Globus pallidus (tissue), 1 donor: ENCODE results near the gene GNG14.
A peak's percentile ranks its signal among the peaks of the same experiment; 100 is the strongest.
"Not testable (repeated sequence)": the region's sequence is repeated elsewhere in the genome, so short reads cannot be mapped to it uniquely, and the experiment has no call there.

Experiments
- DNase-seq: peaks from one replicate; pipeline ENCODE4 v3.0.0-alpha.2; 2015; ENCODE audit warnings: low spot score

GNG14 gene

GRCh38 chr19:12667731-12668302 lies 20.0 kb upstream of the GNG14 start:
- no peak for DNase-seq

GRCh38 chr19:12668346-12668745 lies 19.5 kb upstream of the GNG14 start:
- DNase-seq, result no peak

DNA sequence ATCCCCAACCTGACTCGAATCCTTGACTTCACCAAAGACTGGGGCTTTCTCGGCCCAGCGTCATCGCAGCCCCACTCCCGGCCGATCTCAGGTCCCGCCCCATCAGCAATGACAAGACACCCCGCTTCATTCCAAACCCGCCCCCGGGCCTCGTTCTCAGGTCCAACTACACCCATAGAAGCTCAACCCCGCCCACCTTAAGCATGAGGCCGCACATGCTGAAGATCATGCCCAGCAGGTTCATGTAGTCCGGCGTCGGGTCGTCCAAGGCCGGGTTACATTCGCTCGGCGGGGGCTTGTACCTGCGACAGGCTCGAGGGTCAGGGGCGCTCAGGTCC lies 18.9 kb upstream of the GNG14 start:
- peak; percentile 41 for DNase-seq

GRCh38 chr19:12669270-12670158 lies 18.3 kb upstream of the GNG14 start:
- peak; percentile 86 for DNase-seq

DNA sequence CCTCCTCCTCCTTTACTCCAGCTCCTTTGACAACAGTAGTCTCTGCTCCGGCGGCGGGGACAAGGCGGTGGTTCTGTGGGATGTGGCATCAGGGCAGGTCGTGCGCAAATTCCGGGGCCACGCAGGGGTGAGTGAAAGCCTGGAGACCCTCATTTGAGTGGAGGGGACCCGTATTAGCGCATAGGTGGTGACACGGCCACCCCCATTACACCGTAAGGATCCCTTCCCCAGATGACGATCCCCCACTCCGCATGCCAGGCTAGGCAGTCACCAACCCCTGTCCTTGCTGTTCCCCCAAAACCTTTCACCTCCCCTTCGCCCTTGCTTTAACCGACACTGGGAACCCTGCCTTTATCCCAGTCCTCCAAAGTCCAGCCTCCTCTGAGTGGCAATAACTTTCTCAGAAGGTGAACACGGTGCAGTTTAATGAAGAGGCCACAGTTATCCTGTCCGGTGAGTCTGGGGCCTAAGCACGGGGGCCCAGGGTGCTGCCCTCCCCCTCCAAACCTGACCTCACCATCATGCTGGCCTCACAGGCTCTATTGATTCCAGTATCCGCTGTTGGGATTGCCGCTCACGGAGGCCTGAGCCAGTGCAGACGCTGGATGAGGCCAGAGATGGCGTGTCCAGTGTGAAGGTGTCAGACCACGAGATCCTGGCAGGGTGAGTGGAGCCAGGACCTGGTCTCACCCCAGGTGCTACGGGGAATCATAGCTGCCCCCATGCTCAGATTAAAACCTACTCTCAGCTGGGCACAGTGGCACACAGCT lies 17.5 kb upstream of the GNG14 start:
- no peak for DNase-seq

DNA sequence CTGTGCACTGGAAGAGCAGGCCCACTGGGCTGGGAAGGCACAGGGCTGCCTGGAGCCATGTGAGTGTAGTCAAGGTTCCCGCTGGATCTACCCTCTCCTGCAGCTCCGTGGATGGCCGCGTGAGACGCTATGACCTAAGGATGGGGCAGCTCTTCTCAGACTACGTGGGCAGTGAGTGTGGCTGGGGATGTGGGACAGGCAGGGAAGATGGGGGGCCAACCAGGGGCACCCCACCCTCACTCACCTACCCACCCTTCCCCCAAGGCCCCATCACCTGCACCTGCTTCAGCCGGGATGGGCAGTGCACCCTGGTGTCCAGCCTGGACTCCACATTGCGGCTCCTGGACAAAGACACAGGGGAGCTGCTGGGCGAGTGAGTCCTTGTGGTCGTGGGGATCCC lies 15.1 kb upstream of the GNG14 start:
- DNase-seq, result no peak

DNA sequence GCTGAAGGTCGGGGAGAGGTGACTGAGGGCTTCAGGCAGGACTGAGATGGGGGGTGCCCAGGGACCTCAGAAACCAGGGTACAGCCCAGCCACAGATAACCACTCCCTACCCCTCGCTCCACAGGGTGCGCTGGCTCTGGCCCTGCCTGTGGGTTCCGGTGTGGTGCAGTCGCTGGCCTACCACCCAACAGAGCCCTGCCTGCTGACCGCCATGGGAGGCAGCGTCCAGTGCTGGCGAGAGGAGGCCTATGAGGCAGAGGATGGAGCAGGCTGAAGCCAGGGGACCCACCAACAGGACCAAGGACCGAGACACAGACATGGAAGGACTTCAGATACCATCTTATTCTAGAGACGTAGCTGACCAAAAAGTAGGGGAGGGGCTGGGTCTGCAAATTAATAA lies 12.4 kb upstream of the GNG14 start:
- no peak for DNase-seq

DNA sequence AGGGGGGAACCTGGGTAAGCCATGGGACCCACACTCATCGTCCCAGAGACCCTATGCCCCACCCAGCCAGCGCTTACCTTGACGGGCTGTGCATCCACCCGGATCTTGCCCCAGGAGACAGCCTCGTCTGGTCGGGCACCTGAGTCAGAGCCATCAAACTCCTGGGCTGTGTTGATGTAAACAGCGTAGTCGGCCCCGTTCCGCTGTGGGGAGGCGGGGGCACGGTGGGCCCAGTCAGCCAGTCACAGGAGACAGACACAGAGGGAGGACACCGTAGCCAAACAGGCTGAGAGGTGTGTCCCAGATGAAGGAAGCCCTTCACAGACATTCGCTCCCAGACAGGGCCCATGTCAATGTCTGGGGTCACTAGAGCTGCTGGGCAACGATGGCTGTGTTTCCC lies 11.9 kb upstream of the GNG14 start:
- DNase-seq, result no peak

GRCh38 chr19:12676384-12676792 lies 11.4 kb upstream of the GNG14 start:
- peak; percentile 46 for DNase-seq

DNA sequence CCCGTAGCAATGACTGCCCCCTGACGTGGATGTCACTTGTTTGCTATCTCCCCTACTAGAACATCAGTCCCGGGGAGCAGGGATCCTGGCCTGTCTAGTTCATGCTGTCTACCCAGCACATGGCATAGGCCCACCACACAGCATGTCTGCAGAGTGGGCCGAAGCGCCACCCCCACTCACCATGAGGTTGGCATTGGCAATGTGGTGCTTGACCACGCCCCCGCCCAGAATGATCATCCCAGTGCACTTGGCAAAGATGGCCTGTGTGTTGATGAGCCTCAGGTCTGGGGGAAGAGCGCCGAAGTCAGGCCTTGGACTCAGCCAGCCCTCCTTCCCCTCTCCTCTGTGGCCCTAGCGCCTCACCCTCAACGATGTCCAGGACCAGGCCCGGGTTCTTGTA lies 10.9 kb upstream of the GNG14 start:
- DNase-seq, result no peak

- not testable (repeated sequence) for DNase-seq
These were observed 9.8 kb upstream of the GNG14 start for GRCh38 chr19:12678039-12678438.

- DNase-seq, result no peak
These were observed 7.8 kb upstream of the GNG14 start for GRCh38 chr19:12680034-12680433.

DNA sequence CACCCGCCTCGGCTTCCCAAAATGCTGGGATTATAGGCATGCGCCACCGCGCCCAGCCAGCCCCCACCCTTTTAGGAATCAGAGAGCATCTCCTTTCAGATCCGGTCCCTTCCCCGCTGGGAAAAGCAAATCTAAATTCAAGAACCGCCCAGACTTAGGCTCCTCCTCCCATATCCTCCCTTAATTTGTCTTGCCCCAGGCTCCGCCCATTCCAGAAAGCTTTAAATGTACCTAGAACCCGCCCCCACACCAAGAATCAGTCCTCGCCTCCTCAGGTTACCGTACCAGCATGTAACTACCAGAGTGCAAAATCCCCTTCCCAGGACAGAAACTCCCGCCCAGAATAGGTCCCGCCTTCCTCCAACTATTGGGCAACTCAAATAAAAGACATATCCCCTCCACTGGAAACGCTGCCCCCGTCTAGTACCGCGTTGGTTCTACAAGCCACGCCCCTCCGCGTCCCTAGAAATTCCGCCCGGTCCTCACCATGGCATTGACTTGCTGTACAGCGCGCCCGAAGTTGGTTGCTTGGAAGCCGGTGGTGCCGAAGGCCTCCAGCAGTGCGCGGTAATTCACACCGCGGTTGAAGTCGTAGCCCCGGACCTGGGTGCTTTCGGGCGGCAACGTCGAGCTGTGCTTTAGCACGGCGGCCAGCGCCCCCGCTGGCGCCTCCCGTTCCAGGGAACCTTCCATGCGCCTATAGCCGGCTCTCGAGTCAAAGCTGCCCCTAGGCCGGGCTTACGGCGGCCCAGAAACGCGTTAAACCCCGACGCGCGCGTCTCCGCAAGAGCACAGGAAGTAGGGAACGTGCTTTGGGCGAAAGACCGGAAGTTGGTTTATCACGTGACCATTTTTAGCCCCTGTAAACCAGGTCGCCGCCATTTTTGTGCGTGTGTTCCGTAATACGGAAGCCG lies 6.5 kb upstream of the GNG14 start, which contains the start of gene DHPS:
DHPS (minus strand) TSS at position 807 of the 914 bp plus-strand sequence; CDS start at position 693, 114 bp downstream.
- DNase-seq, result peak; percentile 93

GRCh38 chr19:12685831-12686230 lies 2.0 kb upstream of the GNG14 start:
- DNase-seq, result no peak

DNA sequence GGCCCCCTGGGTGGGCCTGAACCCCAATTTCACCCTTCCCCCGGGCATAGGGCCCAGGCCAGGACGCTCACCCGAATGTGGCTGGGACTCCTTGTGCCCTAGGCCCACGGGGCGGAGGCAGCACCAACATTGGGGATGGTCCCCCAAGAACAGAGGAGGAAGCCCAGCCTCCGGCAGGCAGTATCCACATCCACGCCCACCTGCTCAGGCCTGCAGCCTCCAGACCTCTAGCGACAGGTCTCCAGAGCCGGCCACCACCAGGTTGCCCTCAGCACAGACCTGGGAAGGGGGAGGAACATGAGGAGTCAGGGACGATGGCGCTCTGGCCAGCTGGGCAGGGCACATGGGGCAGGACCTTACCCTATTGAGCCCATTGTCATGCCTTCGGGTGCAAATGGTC lies 1.2 kb downstream of the GNG14 start:
- DNase-seq, result no peak

GRCh38 chr19:12689581-12690216 lies 1.9 kb downstream of the GNG14 start:
- no peak for DNase-seq

GRCh38 chr19:12692960-12693359 lies 5.2 kb downstream of the GNG14 start:
- no peak for DNase-seq

- DNase-seq, result no peak
These were observed 6.8 kb downstream of the GNG14 start for GRCh38 chr19:12694641-12695040.

DNA sequence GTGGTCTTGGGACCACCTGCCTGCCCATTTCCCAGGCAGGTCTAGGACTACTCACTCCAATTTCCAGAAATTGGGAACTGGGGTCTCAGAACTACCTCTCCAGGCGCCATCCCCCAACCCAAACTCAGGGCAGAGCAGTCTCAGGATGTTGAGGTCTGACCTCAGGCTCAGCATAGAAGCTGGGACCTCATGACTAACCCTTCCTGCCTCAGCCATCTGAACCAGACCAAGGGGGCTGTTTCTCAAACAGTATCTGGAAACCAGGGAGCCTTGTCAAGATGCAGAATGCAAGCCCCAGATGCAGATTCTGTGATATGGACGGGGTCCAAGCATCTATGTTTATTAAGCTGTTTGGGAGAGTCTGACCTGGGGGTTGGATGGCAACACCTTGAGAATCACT lies 7.3 kb downstream of the GNG14 start:
- no peak for DNase-seq

- DNase-seq, result no peak
These were observed 7.7 kb downstream of the GNG14 start for GRCh38 chr19:12695514-12695913.

- no peak for DNase-seq
These were observed 8.2 kb downstream of the GNG14 start for GRCh38 chr19:12695997-12696365.
